Measurements from ENCODE around the gene MOV10.
A peak's percentile ranks its signal among the peaks of the same experiment; 100 is the strongest.
"Not testable (repeated sequence)": the region's sequence is repeated elsewhere in the genome, so short reads cannot be mapped to it uniquely, and the experiment has no call there.

MOV10 gene, protein sequence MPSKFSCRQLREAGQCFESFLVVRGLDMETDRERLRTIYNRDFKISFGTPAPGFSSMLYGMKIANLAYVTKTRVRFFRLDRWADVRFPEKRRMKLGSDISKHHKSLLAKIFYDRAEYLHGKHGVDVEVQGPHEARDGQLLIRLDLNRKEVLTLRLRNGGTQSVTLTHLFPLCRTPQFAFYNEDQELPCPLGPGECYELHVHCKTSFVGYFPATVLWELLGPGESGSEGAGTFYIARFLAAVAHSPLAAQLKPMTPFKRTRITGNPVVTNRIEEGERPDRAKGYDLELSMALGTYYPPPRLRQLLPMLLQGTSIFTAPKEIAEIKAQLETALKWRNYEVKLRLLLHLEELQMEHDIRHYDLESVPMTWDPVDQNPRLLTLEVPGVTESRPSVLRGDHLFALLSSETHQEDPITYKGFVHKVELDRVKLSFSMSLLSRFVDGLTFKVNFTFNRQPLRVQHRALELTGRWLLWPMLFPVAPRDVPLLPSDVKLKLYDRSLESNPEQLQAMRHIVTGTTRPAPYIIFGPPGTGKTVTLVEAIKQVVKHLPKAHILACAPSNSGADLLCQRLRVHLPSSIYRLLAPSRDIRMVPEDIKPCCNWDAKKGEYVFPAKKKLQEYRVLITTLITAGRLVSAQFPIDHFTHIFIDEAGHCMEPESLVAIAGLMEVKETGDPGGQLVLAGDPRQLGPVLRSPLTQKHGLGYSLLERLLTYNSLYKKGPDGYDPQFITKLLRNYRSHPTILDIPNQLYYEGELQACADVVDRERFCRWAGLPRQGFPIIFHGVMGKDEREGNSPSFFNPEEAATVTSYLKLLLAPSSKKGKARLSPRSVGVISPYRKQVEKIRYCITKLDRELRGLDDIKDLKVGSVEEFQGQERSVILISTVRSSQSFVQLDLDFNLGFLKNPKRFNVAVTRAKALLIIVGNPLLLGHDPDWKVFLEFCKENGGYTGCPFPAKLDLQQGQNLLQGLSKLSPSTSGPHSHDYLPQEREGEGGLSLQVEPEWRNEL

DNA sequence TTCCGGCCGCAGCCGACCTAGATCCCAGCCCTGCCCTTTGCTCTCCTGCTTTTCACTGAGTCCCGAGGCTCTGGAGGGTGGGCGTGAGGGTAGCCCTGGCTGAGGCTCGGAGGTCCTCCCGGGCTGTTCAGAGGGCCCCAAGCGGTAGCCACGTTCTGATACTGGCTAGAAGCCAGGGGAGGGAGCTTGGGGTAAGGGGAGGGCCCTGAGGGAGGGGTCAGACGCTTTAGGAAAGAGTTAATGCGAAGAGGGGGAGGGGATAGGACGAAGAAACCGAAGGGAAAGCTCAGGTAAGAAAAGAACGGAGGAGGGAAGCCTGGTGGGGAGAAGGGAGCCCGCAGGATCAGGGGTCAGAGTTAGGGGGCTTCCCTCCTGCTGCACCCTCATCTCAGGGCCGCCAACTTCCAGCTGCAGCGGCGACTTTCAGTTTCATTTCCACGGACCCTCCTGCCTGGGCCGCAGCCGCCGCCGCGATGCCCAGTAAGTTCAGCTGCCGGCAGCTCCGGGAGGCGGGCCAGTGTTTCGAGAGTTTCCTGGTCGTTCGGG, at the start of gene MOV10:
MOV10 (plus strand) TSS at position 220 of the 546 bp plus-strand sequence; CDS start at position 474, 254 bp downstream.
- peak; percentile 70 for DNase-seq
- in situ Hi-C loops (cut with HindIII; ENCODE audit: low pct_ligation_motif_present, low pct_unique_long_range_greater_than_20kb, low sequenced_read_pairs) = no loop called here

DNA sequence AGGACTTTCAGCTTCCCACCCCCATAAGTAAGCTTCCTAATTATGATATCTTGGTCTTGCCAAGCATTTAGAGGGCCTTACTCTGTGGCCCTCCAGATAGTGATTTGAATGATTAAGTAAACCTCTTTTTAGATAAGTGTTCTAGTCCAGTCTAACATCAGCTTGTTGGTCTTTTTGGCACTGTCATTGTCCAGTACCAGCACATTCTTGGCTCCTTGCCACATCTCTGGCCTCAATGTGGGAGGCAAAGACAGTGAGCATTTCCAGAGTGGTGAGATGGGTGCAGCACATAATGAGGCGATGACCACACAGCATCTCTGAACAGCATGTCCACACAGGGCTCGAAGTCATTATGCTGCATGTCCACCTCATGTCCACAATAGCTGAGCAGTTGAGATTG, 48.8 kb upstream of the MOV10 start:
- in situ Hi-C loops (cut with HindIII; ENCODE audit: low pct_ligation_motif_present, low pct_unique_long_range_greater_than_20kb, low sequenced_read_pairs) = no loop called here
- peak; percentile 8 for DNase-seq

DNA sequence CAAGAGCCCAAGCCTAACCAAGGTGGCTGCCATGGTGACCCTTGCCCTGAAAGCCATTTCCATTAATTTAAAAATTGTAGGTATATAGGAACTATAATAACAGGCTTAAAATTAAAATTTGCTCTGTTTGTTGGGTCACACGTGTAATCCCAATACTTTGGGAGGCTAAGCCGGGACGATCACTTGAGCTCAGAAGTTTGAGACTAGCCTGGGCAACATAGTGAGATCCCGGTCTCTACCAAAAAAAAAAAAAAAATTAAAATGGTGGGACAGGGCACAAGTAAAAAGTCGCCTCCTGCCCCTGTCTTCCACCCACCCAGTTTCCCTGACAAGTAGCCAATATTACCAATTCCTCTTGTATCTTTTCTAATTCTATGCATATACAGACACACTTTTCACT, 48.3 kb upstream of the MOV10 start:
- DNase-seq = no peak
- in situ Hi-C loops (cut with HindIII; ENCODE audit: low pct_ligation_motif_present, low pct_unique_long_range_greater_than_20kb, low sequenced_read_pairs) = no loop called here

DNA sequence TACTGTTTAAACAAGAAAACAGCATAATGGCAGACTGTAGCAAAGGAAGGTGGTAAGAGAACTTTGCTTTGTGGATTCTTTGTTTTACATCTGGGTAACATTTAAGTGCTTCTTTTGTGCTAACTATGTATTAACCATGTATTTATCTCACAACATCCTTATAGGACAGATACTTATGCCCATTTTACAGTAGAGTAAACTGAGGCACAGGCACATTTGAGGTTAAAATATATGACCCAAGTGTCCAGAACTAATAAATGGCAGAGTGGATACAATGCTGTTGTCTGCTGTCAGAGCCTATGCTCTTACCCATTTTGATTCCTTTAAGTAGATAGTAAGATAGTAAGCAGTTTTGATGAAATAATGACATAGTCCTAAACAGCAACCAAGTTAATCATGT, 47.6 kb upstream of the MOV10 start:
- in situ Hi-C loops (cut with HindIII; ENCODE audit: low pct_ligation_motif_present, low pct_unique_long_range_greater_than_20kb, low sequenced_read_pairs) = no loop called here
- no peak for DNase-seq

DNA sequence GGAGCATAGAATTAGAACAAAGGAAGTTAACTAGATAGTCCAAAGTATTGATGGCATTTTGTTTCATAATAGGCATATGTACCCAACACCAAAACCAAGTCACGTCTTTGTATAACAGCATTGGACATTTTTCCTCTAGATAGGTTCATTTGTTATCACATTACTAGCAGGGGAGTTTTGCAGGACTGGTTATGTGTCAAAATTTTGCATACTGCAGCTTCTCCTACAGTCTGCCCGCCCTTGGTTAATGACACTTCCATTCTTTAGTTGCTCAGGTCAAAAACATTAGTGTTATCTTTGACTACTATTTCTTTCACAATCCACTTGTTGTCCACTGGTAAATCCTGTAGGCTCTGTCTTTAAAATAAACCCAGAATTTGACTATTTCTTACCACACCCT, 45.9 kb upstream of the MOV10 start:
- DNase-seq = no peak
- in situ Hi-C loops (cut with HindIII; ENCODE audit: low pct_ligation_motif_present, low pct_unique_long_range_greater_than_20kb, low sequenced_read_pairs) = no loop called here

DNA sequence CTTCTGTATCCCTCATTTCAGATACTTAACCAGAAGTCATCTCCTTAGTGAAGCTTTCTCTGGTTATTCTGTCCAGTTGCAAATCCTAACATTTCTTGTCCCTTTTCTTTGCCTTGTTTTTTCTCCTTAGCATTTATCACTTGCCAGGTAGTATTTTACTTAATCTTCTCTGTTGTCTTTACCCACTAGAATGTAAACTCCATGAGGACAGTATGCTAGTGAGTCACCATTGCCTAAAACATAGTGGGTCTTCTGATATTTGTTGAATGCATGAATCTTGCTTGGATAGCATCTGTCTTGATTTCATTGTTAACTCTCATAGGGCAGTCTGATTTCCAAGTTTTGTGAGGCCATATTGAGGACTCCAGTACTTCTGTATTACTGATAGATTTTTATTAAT, 45.2 kb upstream of the MOV10 start:
- DNase-seq = no peak
- in situ Hi-C loops (cut with HindIII; ENCODE audit: low pct_ligation_motif_present, low pct_unique_long_range_greater_than_20kb, low sequenced_read_pairs) = no loop called here

DNA sequence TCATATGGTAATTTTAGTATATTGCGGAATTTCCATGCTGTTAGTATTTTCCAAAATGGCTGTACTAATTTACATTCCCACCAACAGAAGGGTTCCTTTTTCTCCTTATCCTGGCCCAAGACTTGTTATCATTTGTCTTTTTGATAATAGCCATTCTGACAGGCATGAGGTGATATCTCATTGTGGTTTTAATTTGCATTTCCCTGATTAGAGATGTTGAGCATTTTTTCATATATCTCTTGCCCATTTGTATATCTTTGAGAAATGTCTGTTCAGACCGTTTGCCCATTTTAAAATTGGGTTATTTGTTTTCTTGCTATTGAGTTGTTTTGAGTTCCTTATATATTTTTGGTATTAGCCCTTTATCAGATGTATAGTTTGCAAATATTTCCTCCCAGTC, 40.8 kb upstream of the MOV10 start:
- in situ Hi-C loops (cut with HindIII; ENCODE audit: low pct_ligation_motif_present, low pct_unique_long_range_greater_than_20kb, low sequenced_read_pairs) = no loop called here

DNA sequence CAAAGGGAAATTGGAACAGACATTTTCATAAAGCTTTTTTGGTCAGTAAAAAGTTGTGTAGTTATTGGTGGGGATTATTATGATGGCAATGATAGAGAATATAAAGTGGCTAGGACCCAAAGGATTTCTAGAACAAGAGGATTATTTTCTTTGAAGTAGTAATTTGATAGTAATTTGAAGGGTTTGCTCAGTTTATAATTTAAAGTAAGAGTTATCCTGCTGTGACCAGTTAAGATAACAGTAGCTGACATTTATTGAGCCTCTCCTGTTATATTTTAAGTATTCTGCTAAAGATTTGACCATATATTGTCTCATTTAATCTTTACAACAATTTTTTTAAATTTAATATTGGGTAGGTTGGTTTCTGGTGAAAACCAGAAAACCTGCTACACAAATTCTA, 40.1 kb upstream of the MOV10 start:
- in situ Hi-C loops (cut with HindIII; ENCODE audit: low pct_ligation_motif_present, low pct_unique_long_range_greater_than_20kb, low sequenced_read_pairs) = no loop called here

More for the DNA sequence above, 40.8 kb upstream of the MOV10 start:
- no peak for DNase-seq

DNA sequence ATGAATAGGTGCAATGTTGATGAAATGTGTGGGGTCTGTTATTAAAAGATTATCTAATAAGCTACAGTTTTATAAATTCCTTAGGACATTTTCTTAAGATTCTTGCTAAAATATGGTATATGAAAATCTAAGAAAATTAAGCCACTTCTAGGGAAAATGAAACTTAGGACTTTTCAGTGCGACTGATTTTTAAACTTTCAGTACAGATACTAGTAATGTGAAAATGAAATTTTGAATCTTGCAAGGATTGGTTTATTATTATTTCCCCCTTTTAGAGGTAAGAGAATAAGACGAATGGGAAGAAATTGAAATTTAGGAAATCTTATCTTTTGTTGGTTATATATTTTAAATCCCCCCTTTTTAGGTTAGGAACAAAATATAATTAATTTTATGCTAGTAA, 38.4 kb upstream of the MOV10 start:
- no peak for DNase-seq
- in situ Hi-C loops (cut with HindIII; ENCODE audit: low pct_ligation_motif_present, low pct_unique_long_range_greater_than_20kb, low sequenced_read_pairs) = no loop called here

More for the DNA sequence above, 40.1 kb upstream of the MOV10 start:
- DNase-seq = no peak

DNA sequence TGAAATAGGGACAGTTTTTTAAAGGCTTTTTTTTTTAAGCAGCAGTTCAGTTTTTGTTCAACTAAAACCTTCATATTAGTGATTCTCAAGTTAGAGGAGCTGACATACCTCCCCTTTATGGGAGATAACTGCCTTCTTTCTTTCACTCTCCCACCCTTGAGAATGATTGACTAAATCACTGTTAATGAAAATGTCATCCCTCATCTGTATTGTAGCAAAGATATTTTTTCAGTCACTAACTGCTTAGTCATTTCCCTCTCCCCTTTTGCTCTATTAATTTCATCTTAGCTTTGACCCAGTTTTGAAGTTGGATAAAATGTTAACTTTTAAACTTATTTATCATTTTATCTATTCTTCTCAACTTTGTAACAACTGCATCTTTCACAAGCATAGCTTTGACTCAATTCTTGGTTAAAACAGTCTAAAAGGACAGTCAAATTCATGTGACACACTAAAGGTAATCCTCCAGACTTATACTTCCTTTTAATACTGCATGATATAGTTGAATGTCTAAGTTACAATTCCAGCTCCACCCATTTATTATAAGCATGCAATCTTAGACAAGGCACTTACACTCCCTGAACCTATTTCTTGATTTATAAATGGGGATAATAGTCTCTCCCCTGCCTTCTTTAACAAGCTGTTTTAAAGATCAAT, 37.7 kb upstream of the MOV10 start:
- in situ Hi-C loops (cut with HindIII; ENCODE audit: low pct_ligation_motif_present, low pct_unique_long_range_greater_than_20kb, low sequenced_read_pairs) = no loop called here
- DNase-seq = peak; percentile 26

DNA sequence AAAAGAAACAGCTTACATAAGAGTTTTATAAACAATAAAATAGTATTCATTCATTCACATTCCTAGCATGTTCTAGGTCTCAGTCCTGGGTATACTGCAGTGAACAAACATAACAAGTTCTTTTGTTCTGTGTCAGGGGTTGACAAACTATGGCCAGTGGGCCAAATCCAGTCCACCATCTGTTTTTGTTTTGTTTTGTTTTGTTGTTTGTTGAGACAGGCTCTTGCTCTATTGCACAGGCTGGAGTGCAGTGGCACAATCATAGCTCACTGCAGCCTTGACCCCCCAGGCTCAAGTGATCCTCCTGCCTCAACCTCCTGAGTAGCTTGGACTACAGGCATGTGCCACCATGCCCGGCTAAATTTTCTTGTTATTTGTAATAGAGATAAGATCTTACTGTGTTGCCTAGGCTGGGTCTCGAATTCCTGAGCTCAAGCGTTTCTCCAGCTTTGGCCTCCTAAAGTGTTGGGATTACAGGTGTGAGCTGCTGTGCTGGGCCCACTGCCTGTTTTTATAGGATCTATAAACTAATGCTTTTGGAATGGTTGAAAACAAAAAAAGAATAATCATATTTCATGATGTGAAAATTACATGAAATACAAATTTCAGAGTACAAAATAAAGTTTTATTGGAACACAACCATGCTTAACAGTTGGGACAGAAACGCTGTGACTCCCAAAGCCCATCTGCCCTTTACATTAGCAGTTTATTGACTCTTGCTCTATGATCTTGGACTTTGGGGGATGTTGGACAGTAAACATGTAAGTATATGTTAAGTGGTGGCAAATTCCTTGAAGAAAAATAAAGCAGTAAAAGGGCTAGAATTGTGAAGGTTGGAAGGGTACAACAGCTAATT, 37.0 kb upstream of the MOV10 start:
- DNase-seq = no peak
- in situ Hi-C loops (cut with HindIII; ENCODE audit: low pct_ligation_motif_present, low pct_unique_long_range_greater_than_20kb, low sequenced_read_pairs) = no loop called here

DNA sequence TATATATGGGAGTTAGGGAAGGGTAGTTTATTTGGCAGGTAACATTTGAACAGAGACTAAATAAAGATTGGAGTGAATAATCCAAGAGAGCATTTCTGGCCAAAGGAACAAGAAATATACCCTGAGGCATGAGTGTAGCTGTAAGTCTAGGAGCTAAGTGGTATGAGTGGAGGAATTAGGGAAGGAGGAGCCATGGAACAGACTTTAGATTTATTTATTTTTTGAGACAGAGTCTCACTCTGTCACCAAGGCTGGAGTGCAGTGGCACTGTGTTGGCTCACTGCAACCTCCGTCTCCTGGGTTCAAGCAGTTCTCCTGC, 36.4 kb upstream of the MOV10 start:
- no peak for DNase-seq
- in situ Hi-C loops (cut with HindIII; ENCODE audit: low pct_ligation_motif_present, low pct_unique_long_range_greater_than_20kb, low sequenced_read_pairs) = no loop called here

DNA sequence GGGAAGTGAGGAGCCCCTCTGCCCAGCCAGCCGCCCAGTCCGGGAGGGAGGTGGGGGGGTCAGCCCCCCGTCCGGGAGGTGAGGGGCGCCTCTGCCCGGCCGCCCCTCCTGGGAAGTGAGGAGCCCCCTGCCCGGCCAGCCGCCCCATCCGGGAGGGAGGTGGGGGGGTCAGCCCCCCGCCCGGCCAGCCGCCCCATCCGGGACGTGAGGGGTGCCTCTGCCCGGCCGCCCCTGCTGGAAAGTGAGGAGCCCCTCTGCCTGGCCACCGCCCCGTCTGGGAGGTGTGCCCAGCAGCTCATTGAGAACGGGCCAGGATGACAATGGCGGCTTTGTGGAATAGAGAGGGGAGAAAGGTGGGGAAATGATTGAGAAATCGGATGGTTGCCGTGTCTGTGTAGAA, 34.0 kb upstream of the MOV10 start:
- DNase-seq; in situ Hi-C loops (cut with HindIII; ENCODE audit: low pct_ligation_motif_present, low pct_unique_long_range_greater_than_20kb, low sequenced_read_pairs): not testable (repeated sequence)

DNA sequence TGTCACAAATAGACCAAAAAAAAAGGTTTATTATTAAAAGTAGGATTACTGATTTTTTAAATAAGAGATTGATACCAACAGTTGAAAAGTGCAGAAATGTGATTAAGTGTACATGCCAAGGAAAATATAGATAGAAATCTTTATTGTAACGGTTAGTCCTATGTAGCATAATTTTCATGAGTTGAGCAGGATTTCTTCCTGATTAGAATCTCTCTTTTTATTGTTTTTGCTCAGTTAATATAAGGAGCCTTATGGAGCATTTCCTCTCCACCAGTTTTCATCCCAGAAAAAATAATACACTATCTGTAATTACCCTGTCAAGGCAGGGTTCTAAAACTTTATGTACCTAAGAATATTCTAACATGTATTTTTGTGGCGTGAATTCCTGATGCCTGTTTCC, 31.4 kb upstream of the MOV10 start:
- DNase-seq = no peak
- in situ Hi-C loops (cut with HindIII; ENCODE audit: low pct_ligation_motif_present, low pct_unique_long_range_greater_than_20kb, low sequenced_read_pairs) = no loop called here

DNA sequence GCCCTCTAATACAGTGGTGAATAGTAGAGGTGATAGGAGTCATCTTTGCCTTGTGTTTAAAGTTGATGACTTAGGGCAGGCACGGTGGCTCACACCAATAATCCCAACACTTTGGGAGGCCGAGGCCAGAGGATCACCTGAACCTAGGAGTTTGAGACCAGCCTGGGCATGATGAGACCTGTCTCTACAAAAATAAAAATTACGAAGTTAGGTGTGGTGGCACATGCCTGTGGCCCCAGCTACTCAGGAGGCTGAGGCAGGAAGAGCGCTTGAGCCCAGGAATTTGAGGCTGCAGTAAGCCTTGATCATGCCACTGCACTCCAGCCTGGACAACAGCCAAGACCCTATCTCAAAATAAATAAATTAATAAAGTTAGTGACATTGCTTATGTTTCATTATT, 28.2 kb upstream of the MOV10 start:
- in situ Hi-C loops (cut with HindIII; ENCODE audit: low pct_ligation_motif_present, low pct_unique_long_range_greater_than_20kb, low sequenced_read_pairs) = no loop called here

DNA sequence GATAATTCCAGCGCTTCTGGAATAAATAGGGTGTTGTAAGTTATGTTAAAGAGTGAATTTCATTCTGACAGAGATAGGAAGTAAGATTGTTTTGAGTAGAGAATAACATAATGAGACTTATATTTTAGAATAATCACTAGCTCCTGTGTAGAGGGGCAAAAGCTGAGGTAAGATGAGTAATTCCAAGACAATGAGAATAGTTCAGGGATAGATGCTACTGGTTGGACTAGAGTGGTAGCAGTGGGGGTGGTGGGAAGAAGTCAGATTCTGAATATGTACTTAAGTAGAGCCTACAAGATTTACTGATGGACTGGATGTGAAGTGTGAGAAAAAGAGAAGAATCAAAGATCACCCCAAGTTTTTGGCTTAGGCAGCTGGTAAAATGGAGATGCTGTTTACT, 23.3 kb upstream of the MOV10 start:
- DNase-seq = no peak
- in situ Hi-C loops (cut with HindIII; ENCODE audit: low pct_ligation_motif_present, low pct_unique_long_range_greater_than_20kb, low sequenced_read_pairs) = no loop called here

More for the DNA sequence above, 28.2 kb upstream of the MOV10 start:
- DNase-seq = no peak

DNA sequence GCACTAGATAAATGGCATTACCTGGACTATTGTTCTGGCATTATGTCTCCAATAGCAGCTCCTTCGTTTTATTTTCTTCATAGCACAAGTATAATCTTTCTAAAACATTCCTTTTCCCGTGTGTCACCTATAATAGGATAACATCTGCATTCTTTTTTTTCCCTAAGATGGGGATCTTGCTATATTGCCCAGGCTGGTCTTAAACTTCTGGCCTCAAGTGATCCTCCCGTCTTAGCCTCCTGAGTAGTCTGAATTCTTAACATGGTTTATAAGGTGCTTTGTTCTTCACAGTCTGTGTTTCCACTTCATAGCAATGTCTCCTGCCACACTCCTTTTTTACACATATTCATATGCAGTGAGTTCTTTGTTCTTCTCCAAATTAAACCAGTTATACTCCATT, 8.6 kb upstream of the MOV10 start:
- DNase-seq = no peak
- in situ Hi-C loops (cut with HindIII; ENCODE audit: low pct_ligation_motif_present, low pct_unique_long_range_greater_than_20kb, low sequenced_read_pairs) = no loop called here

DNA sequence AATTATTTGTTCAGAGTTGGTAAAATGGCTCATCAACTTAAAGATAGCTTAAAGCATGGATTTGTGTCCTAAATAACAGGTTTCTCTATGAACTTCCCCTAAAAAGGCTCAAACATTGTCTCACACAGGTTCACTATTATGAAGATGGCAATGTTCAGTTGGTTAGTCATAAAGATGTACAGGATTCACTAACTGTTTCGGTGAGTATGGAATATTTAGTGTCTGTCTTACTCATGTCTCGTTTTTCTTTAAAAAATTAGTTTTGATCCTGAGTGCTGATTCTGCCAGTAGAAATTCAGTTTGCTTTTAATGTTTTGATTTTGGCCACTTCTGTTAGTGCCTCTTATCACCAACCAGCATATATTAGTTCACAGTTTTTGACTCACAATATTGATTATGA, 7.5 kb upstream of the MOV10 start:
- DNase-seq = no peak
- in situ Hi-C loops (cut with HindIII; ENCODE audit: low pct_ligation_motif_present, low pct_unique_long_range_greater_than_20kb, low sequenced_read_pairs) = no loop called here
